Uterus (tissue), 4 donors: ENCODE results near the gene EPS8L3. TPM values are rescaled to one million over a fixed set of nuclear protein-coding genes. Genes with fewer than 3 reads are reported as not detected.
"Not testable (repeated sequence)": the region's sequence is repeated elsewhere in the genome, so short reads cannot be mapped to it uniquely, and the experiment has no call there.

Experiments
- DNase-seq, 2 donors: peaks; one replicate each; pipeline ENCODE4 v3.0.0-alpha.2; 2019 to 2020
- H3K27ac ChIP-seq, 2 donors: fragments of 200-600 bp; sonication (generic); 1 replicate in 1 of 2; 2 replicates in 1 of 2; pipeline ENCODE4 v1.5.1; 2016 to 2018
- H3K27me3 ChIP-seq, 2 donors: fragments of 200-600 bp; sonication (generic); one replicate each; pipeline ENCODE4 v1.5.1; 2018 to 2019; ENCODE audit warnings: control low read depth in 1 of 2
- H3K36me3 ChIP-seq, 2 donors: fragments of 200-600 bp; sonication (generic); one replicate each; pipeline ENCODE4 v1.5.1; 2019; ENCODE audit warnings: control low read depth in 1 of 2
- H3K4me1 ChIP-seq, 2 donors: fragments of 200-600 bp; sonication (generic); one replicate each; pipeline ENCODE4 v1.5.1; 2018 to 2019; ENCODE audit warnings: control low read depth in 1 of 2
- H3K4me3 ChIP-seq, 2 donors: fragments of 200-600 bp; sonication (generic); 1 replicate in 1 of 2; 2 replicates in 1 of 2; pipeline ENCODE4 v1.5.1; 2018 to 2019; ENCODE audit warnings: mild to moderate bottlenecking in 1 of 2
- H3K9me3 ChIP-seq, 2 donors: fragments of 200-600 bp; sonication (generic); one replicate each; pipeline ENCODE4 v1.5.1; 2019; ENCODE audit warnings: control low read depth in 1 of 2
- CTCF ChIP-seq, 4 experiments: fragments of 200-600 bp in 2 of 4; fragments of 450-650 bp in 2 of 4; sonication (generic) in 2 of 4; IDR thresholded peaks; one replicate each; pipeline ENCODE4 v1.5.1; 2016 to 2019; ENCODE audit warnings: antibody characterized with exemption in 4 of 4, mild to moderate bottlenecking in 2 of 4, moderate library complexity in 1 of 4
- POLR2A ChIP-seq, 2 donors: fragments of 450-650 bp; IDR thresholded peaks; one replicate each; pipeline ENCODE4 v1.6.1; 2016; ENCODE audit warnings: antibody characterized with exemption in 2 of 2, mild to moderate bottlenecking in 1 of 2, moderate library complexity in 1 of 2
- intact Hi-C: fragments of 100-400 bp; cut with DNase I; formaldehyde crosslinking; loops from one replicate; pipeline ENCODE4 v1.15.1; 2023; ENCODE audit warnings: low total_unique reads
- total RNA-seq, 4 donors: library from RNA; depleted of rRNA in 3 of 4; stranded (reverse); fragments of >200 nt in 3 of 4; gene quantifications; one replicate each; pipeline versions ENCODE4 v1.1.0 to v1.2.4, GENCODE V29; 2014 to 2023
- donor health status: DM: yes; HTN: yes; CAD: no.

EPS8L3 gene
- total RNA-seq, 4 donors from 2014 or later: 0.26 to 0.29 TPM; not detected in 2

GRCh38 chr1:109750920-109751319 lies 12.8 kb downstream of the EPS8L3 start:
- Histone ChIP-seq H3K4me3 (no peak overlapping the region), H3K36me3 (no peaks in the 10 kb centered on the region)

GRCh38 chr1:109750241-109750882 lies 13.4 kb downstream of the EPS8L3 start:
- Histone ChIP-seq H3K4me1 (no peaks in the 10 kb centered on the region), H3K9me3 (no peaks in the 10 kb centered on the region), H3K27ac (no peak overlapping the region), H3K4me3 (no peak overlapping the region), H3K27me3 (no peaks in the 10 kb centered on the region), H3K36me3 (no peaks in the 10 kb centered on the region)
- intact Hi-C loops: no loop called here
- DNase-seq: no peak
- TF ChIP-seq POLR2A (IDR thresholded peaks at IDR 0.05) (no peak), CTCF (IDR thresholded peaks at IDR 0.05) (no peak)

More at GRCh38 chr1:109750920-109751319, 12.8 kb downstream of the EPS8L3 start:
- no peak for DNase-seq
- no peaks in the 10 kb centered on the region for H3K9me3 ChIP-seq
- H3K27me3 ChIP-seq: no peaks in the 10 kb centered on the region
- TF ChIP-seq POLR2A (IDR thresholded peaks at IDR 0.05) (no peak), CTCF (IDR thresholded peaks at IDR 0.05) (no peak)
- H3K27ac ChIP-seq: no peak overlapping the region
- intact Hi-C loops: no loop called here
- H3K4me1 ChIP-seq: no peaks in the 10 kb centered on the region

- Histone ChIP-seq H3K27ac (no peak overlapping the region), H3K9me3 (no peaks in the 10 kb centered on the region), H3K4me1 (no peaks in the 10 kb centered on the region), H3K4me3 (no peak overlapping the region), H3K27me3 (no peaks in the 10 kb centered on the region), H3K36me3 (no peaks in the 10 kb centered on the region)
- no peak for DNase-seq
- TF ChIP-seq CTCF (IDR thresholded peaks at IDR 0.05) (no peak), POLR2A (IDR thresholded peaks at IDR 0.05) (no peak)
- intact Hi-C loops: no loop called here
These were observed 14.5 kb downstream of the EPS8L3 start for GRCh38 chr1:109749221-109749620.

- H3K27ac ChIP-seq, H3K36me3 ChIP-seq, H3K9me3 ChIP-seq, DNase-seq, H3K27me3 ChIP-seq, H3K4me1 ChIP-seq, H3K4me3 ChIP-seq, intact Hi-C loops: not testable (repeated sequence)
These were observed 15.4 kb downstream of the EPS8L3 start for GRCh38 chr1:109748311-109748710.

- Histone ChIP-seq H3K4me3 (peak within 1 kb of the TSS; percentile 81 to 85), H3K27me3 (no peaks in the 10 kb centered on the region), H3K27ac (peak within 1 kb of the TSS; percentile 81 to 83), H3K4me1 (peaks cover 0 to 4% of the 10 kb centered on the region in 2 donors), H3K9me3 (no peaks in the 10 kb centered on the region), H3K36me3 (no peaks in the 10 kb centered on the region)
- no peak for TF ChIP-seq CTCF (IDR thresholded peaks at IDR 0.05)
- TF ChIP-seq POLR2A (IDR thresholded peaks at IDR 0.05): no peak
- intact Hi-C loops: no loop called here
- no peak for DNase-seq
These were observed 22.9 kb downstream of the EPS8L3 start, which contains the start of gene GSTM3 for GRCh38 chr1:109740615-109741373. TSS of gene GSTM3 (minus strand) at chr1:109741038. CDS start at chr1:109740287, 751 bp downstream.
